Kidney (tissue), 14 donors: ENCODE results near the gene KIAA2012. TPM values are rescaled to one million over a fixed set of nuclear protein-coding genes. Genes with fewer than 3 reads are reported as not detected.

Experiments
- DNase-seq, 5 donors: peaks; one replicate each; pipeline ENCODE4 v3.0.0-alpha.2; 2013 to 2020
- FAIRE-seq: peaks from 2 replicates; lab custom pipeline; 2012; peaks lifted over from hg19 to GRCh38; lab: Jason Lieb, UNC
- H3K27ac ChIP-seq, 2 donors: one replicate each; pipeline ENCODE4 v1.7.0; 2013; ENCODE audit warnings: low read depth in 2 of 2, low read length in 2 of 2, inconsistent platforms in 1 of 2
- H3K27me3 ChIP-seq: one replicate; pipeline ENCODE4 v1.7.1; 2013; ENCODE audit warnings: low read length, inconsistent platforms; ENCODE audit not compliant: control insufficient read depth, insufficient read depth
- H3K36me3 ChIP-seq, 3 donors: one replicate each; pipeline versions ENCODE4 v1.7.0 to v1.7.1; 2013; ENCODE audit warnings: low read length in 3 of 3, control low read depth in 1 of 3, inconsistent platforms in 1 of 3; ENCODE audit not compliant: insufficient read depth in 3 of 3, control insufficient read depth in 2 of 3
- H3K4me1 ChIP-seq, 3 donors: one replicate each; pipeline versions ENCODE4 v1.7.0 to v1.7.1; 2013; ENCODE audit warnings: low read length in 3 of 3, inconsistent platforms in 1 of 3, low read depth in 1 of 3; ENCODE audit not compliant: control insufficient read depth in 2 of 3, insufficient read depth in 2 of 3
- H3K4me3 ChIP-seq, 3 donors: one replicate each; pipeline versions ENCODE4 v1.7.0 to v1.8.1; 2013; ENCODE audit warnings: low read length in 3 of 3, control low read depth in 1 of 3, inconsistent platforms in 1 of 3
- H3K9ac ChIP-seq, 3 donors: one replicate each; pipeline versions ENCODE4 v1.7.0 to v1.7.1; 2013; ENCODE audit warnings: low read length in 3 of 3, control low read depth in 1 of 3, inconsistent platforms in 1 of 3
- H3K9me3 ChIP-seq, 3 donors: one replicate each; pipeline versions ENCODE4 v1.7.0 to v1.7.1; 2013; ENCODE audit warnings: low read length in 3 of 3, control low read depth in 1 of 3, inconsistent platforms in 1 of 3; ENCODE audit not compliant: control insufficient read depth in 2 of 3, insufficient read depth in 1 of 3
- CTCF ChIP-seq: IDR thresholded peaks from 3 replicates; pipeline ENCODE4 v1.5.1; 2012; ENCODE audit warnings: mild to moderate bottlenecking, moderate library complexity, borderline replicate concordance; ENCODE audit not compliant: insufficient read depth; ENCODE audit errors: extremely low read depth
- intact Hi-C: fragments of 100-400 bp; cut with DNase I; formaldehyde crosslinking; loops from one replicate; pipeline ENCODE4 v1.11.1; 2022
- polyA plus RNA-seq: library from polyadenylated mRNA; stranded (reverse); fragments of 350-450 nt; fragmentation: Illumina TruSeq; extraction: RNeasy Lipid Tissue Mini Kit (QIAGEN cat#74804); gene quantifications from one replicate; pipeline ENCODE4 v1.2.3, GENCODE V29; 2014; ENCODE audit warnings: low read depth, low replicate concordance; ENCODE audit not compliant: insufficient read depth
- total RNA-seq: library from RNA; stranded (reverse); fragmentation: NEBNext Ultra II Directional; extraction: Animal tissue kit (Norgen Biotek cat#: 25700); gene quantifications from one replicate; pipeline ENCODE4 v1.2.1, GENCODE V29; 2021
- donor health status: control.
- donor health status: control.
- donor health status: control.
- donor health status: control.
- donor health status: control.
- donor health status: DM: yes; HTN: yes; CAD: no.
- donor health status: Normal renal cell carcinoma (clear cell type).

KIAA2012 gene
- total and polyA plus RNA-seq, 2 donors from 2014 or later, result not detected

DNA sequence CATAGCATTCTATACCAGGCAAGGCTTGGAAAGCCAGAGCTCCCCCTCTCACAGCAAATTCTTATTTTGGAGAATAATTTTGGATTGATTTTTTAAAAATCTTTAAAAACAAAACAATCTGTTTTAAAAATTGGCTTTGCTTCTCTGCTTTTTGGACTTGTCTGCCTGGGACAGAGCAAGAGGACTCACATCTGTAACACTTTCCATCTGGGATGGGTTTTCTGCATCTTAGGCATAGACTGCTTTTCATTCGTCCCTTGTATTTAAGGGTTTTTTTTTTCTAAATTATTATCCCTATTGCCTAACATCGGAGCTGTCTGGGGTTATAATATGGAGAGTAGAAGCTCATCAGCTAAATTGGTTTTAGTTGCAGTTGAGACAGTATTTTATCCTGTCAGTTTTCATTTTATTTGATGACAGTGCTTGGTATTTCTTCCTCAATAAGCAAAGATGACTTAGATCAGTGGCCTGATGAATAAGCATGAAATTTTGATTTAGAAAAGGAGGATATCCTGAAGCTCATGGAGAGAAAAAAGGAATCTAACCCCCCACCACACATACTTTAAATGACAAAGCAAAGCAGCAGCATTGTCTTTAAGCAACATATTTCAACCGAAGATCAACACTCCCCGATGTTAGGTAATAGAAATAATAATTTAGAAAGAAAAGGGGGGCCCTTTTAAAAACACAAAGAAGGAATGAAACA, 41.7 kb upstream of the KIAA2012 start:
- Histone ChIP-seq H3K9ac (no peak overlapping the region), H3K9me3 (no peaks in the 10 kb centered on the region), H3K36me3 (no peaks in the 10 kb centered on the region), H3K4me3 (no peak overlapping the region), H3K4me1 (peaks cover 0 to 8% (median 3%) of the 10 kb centered on the region in 3 donors), H3K27me3 (no peaks in the 10 kb centered on the region), H3K27ac (no peak overlapping the region)
- intact Hi-C loops, result no loop called here
- TF ChIP-seq CTCF, result no peak
- peak in 1 of 5 donors; percentile 47 for DNase-seq
- no peak for FAIRE-seq

- Histone ChIP-seq H3K9me3 (no peaks in the 10 kb centered on the region), H3K4me1 (peaks cover 0 to 8% (median 0%) of the 10 kb centered on the region in 3 donors), H3K27ac (peak overlapping the region; percentile 78 to 91), H3K36me3 (no peaks in the 10 kb centered on the region), H3K27me3 (no peaks in the 10 kb centered on the region), H3K9ac (peak overlapping the region; percentile 33 to 71 (median 67)), H3K4me3 (peak overlapping the region; percentile 77 to 82 (median 81))
- FAIRE-seq (no peak), DNase-seq (peak; percentile 85 to 94 (median 90))
- intact Hi-C loops, result no loop called here
- no peak for TF ChIP-seq CTCF
Observed at GRCh38 chr2:202032846-202033316, 40.2 kb upstream of the KIAA2012 start.

- H3K27me3 ChIP-seq, result no peaks in the 10 kb centered on the region
- H3K9ac ChIP-seq, result peak within 1 kb of the TSS; percentile 67 to 76 (median 71)
- FAIRE-seq, result no peak
- no peaks in the 10 kb centered on the region for H3K36me3 ChIP-seq
- H3K4me1 ChIP-seq, result peaks cover 0 to 8% (median 0%) of the 10 kb centered on the region in 3 donors
- TF ChIP-seq CTCF, result no peak
- H3K27ac ChIP-seq, result peak within 1 kb of the TSS; percentile 78 to 91
- H3K9me3 ChIP-seq, result no peaks in the 10 kb centered on the region
- intact Hi-C loops, result no loop called here
- peak within 1 kb of the TSS; percentile 77 to 82 (median 81) for H3K4me3 ChIP-seq
- peak; percentile 97 to 98 (median 97) for DNase-seq
Observed at GRCh38 chr2:202033317-202034248, 39.5 kb upstream of the KIAA2012 start, which contains the start of gene FZD7. Gene FZD7 (plus strand): TSS chr2:202033855. CDS start chr2:202034648, 793 bp downstream.
